ENCODE data around the gene FAM149A. TPM values are rescaled to one million over a fixed set of nuclear protein-coding genes. Genes with fewer than 3 reads are reported as not detected.

The FAM149A gene
- total RNA-seq (0.20 and 0.51 TPM in 2 replicates), polyA plus RNA-seq (0.08 TPM in 2 replicates), polyA minus RNA-seq (not detected in 2 replicates), Bru-seq, nascent RNA (percentile 12 among the genes with signal in this experiment), BruChase-seq, experiment 1, labeled RNA remaining after a 6-hour chase (percentile 10 among the genes with signal in this experiment), BruChase-seq, experiment 2, labeled RNA remaining after a 2-hour chase (percentile 6 among the genes with signal in this experiment)
- polyA plus RNA-seq (2011; cell fraction: cytosol; rRNA removed), result 0.03 and 0.09 TPM in 2 replicates
- polyA plus RNA-seq (2011; cell fraction: nucleus; rRNA removed), result 0.10 and 0.13 TPM in 2 replicates
- not detected in 2 replicates for polyA plus RNA-seq (2012)
- polyA minus RNA-seq (2011; cell fraction: cytosol; rRNA and poly(A)+ RNA removed), result not detected
- polyA minus RNA-seq (2011; cell fraction: nucleus; rRNA and poly(A)+ RNA removed), result not detected in 2 replicates
- long read RNA-seq, partial matches to known transcripts, result 0 of 1 reads
- long read RNA-seq, other reads (novel, unspliced or antisense), result 1 of 1 reads

GRCh38 chr4:186104114-186104889 lies at the start of gene FAM149A:
TSS of gene FAM149A (plus strand) at chr4:186104704.
- Histone ChIP-seq H4K20me1 (replicated peaks; ENCODE audit: control insufficient read depth, extremely low read depth, insufficient read depth, low read length) (no peaks in the 10 kb centered on the region), H3K9me3 (replicated peaks; ENCODE audit: control insufficient read depth, insufficient read depth, low read length) (no peaks in the 10 kb centered on the region), H2AFZ (ENCODE audit: low read depth, low read length) (peak within 1 kb of the TSS; percentile 37), H3K9ac (replicated peaks; ENCODE audit: extremely low read depth, insufficient read depth, low read length) (no peak within 1 kb of the TSS), H3K9me1 (replicated peaks; ENCODE audit: control insufficient read depth, extremely low read depth, insufficient read depth, low read length) (no peaks in the 10 kb centered on the region), H3K4me1 (ENCODE audit: control insufficient read depth, extremely low read depth, insufficient read depth, low read length) (peaks cover 3% of the 10 kb centered on the region), H3K4me3 (replicated peaks in 1 of 3; ENCODE audit: insufficient read depth in 1 of 3, low read depth in 1 of 3, low read length in 3 of 3) (peak within 1 kb of the TSS in 2 of 3 experiments; percentile 12 to 26), H3K27ac (ENCODE audit: insufficient read depth, low read depth, low read length) (no peak within 1 kb of the TSS), H3K4me2 (ENCODE audit: insufficient read depth, low read length) (peak within 1 kb of the TSS; percentile 42), H3K79me2 (ENCODE audit: control insufficient read depth, insufficient read depth, low read length) (no peaks in the 10 kb centered on the region), H3K36me3 (ENCODE audit: control insufficient read depth in 2 of 2, extremely low read depth in 1 of 2, insufficient read depth in 2 of 2, low read length in 2 of 2) (no peaks in the 10 kb centered on the region), H3K27me3 (ENCODE audit: control insufficient read depth in 2 of 2, insufficient read depth in 2 of 2, low read length in 2 of 2) (peaks cover 28 to 33% of the 10 kb centered on the region in 2 experiments)
- FAIRE-seq (no peak), DNase-seq (ENCODE audit: low read depth, low spot score) (no peak)
- TF ChIP-seq EZH2 (IDR thresholded peaks at IDR 0.05; ENCODE audit: borderline replicate concordance, low read depth, low read length, severe bottlenecking), result peak; percentile 70
- TF ChIP-seq GATA2 (IDR thresholded peaks at IDR 0.05; ENCODE audit: insufficient read depth, insufficient read length, low read depth, low read length), result no peak
- no peak for TF ChIP-seq JUN (IDR thresholded peaks at IDR 0.05; ENCODE audit: borderline replicate concordance, insufficient read depth, insufficient read length, low read depth)
- no peak for TF ChIP-seq POLR2A (IDR thresholded peaks at IDR 0.05; ENCODE audit: low read depth, low read length)
- no peak for TF ChIP-seq MAX (IDR thresholded peaks at IDR 0.05; ENCODE audit: insufficient read depth, insufficient read length)
- TF ChIP-seq FOS (IDR thresholded peaks at IDR 0.05; ENCODE audit: borderline replicate concordance, insufficient read depth, low read length), result no peak
- TF ChIP-seq CTCF (IDR thresholded peaks at IDR 0.05; ENCODE audit: extremely low read depth in 1 of 2, insufficient read depth in 1 of 2, low read depth in 1 of 2, low read length in 2 of 2), result no peak
- TF ChIP-seq MYC (IDR thresholded peaks at IDR 0.05; ENCODE audit: low read depth, low read length), result no peak
- no peak for TF ChIP-seq POLR2AphosphoS5 (IDR thresholded peaks at IDR 0.05; ENCODE audit: insufficient read depth, low read depth, low read length)
- intact Hi-C loops (cut with micrococcal nuclease) (no loop called here), dilution Hi-C loops (cut with MboI; ENCODE audit: extremely low pct_ligation_motif_present, low sequenced_read_pairs) (no loop called here)
- no TSS peak for BruUV-seq (replicated peaks)
- POLR2A ChIA-PET, result no interaction called here
- CTCF ChIA-PET, result no interaction called here

Measured in endothelial cell of umbilical vein (primary cell).